HEK293 (cell line): Measurements from ENCODE around the gene RBFOX1.

ENCODE experiments used
- CTCF ChIA-PET: fragments of 350-600 bp; formaldehyde crosslinking; extraction: SDS; loops from one replicate; lab custom pipeline; 2021; ENCODE audit warnings: antibody characterized with exemption; lab: Yijun Ruan, JAX
- POLR2A ChIA-PET: fragments of 300-600 bp; formaldehyde crosslinking; extraction: SDS; loops from one replicate; lab custom pipeline; 2020; ENCODE audit warnings: antibody characterized with exemption, inconsistent platforms; lab: Yijun Ruan, JAX
- H3K27ac ChIP-seq: fragments of 200-500 bp; sonication (Bioruptor generic); 2 replicates; pipeline ENCODE4 v1.5.1; 2014; ENCODE audit warnings: low read depth, low read length, control low read depth, inconsistent platforms; ENCODE audit errors: extremely low read depth
- H3K36me3 ChIP-seq, 2 experiments: fragments of 200-500 bp in 1 of 2; sonication (Bioruptor generic) in 1 of 2; 1 replicate in 1 of 2; 2 replicates in 1 of 2; pipeline ENCODE4 v1.5.1; 2014 to 2017; ENCODE audit warnings: inconsistent platforms in 2 of 2, low read length in 2 of 2; ENCODE audit not compliant: control insufficient read depth in 2 of 2, insufficient read depth in 1 of 2
- H3K4me1 ChIP-seq: fragments of 200-500 bp; sonication (Bioruptor generic); 2 replicates; pipeline ENCODE4 v1.5.1; 2014; ENCODE audit warnings: mild to moderate bottlenecking, low read length, inconsistent platforms; ENCODE audit not compliant: control insufficient read depth, insufficient read depth
- H3K4me3 ChIP-seq: 2 replicates; pipeline ENCODE4 v1.5.1; 2011; ENCODE audit warnings: low read depth, mild to moderate bottlenecking, control low read depth, low read length, moderate library complexity
- H3K9me3 ChIP-seq: fragments of 200-500 bp; sonication (Bioruptor generic); 2 replicates; pipeline ENCODE4 v1.5.1; 2014; ENCODE audit warnings: low read depth, low read length, inconsistent platforms; ENCODE audit not compliant: control insufficient read depth, insufficient read depth
- KLF9 ChIP-seq: fragments of 450-650 bp; formaldehyde crosslinking; IDR thresholded peaks from 2 replicates; pipeline ENCODE4 v1.5.1; 2016; ENCODE audit warnings: missing biosample characterization, missing genetic modification characterization, low read depth
- SETDB1 ChIP-seq: IDR thresholded peaks from one replicate; pipeline ENCODE4 v1.6.1; 2017; ENCODE audit warnings: mild to moderate bottlenecking, low read length, moderate library complexity, mixed read lengths; ENCODE audit not compliant: insufficient read length
- ZBTB6 ChIP-seq: fragments of 450-650 bp; formaldehyde crosslinking; IDR thresholded peaks from 2 replicates; pipeline ENCODE4 v1.5.1; 2017; ENCODE audit warnings: missing biosample characterization, missing genetic modification characterization
- ZEB2 ChIP-seq: fragments of 450-650 bp; formaldehyde crosslinking; IDR thresholded peaks from 2 replicates; pipeline ENCODE4 v1.5.1; 2016; ENCODE audit warnings: missing biosample characterization, missing genetic modification characterization
- ZFP37 ChIP-seq: fragments of 450-650 bp; formaldehyde crosslinking; IDR thresholded peaks from 2 replicates; pipeline ENCODE4 v1.5.1; 2016; ENCODE audit warnings: missing biosample characterization, missing genetic modification characterization
- ZNF2 ChIP-seq: fragments of 450-650 bp; formaldehyde crosslinking; IDR thresholded peaks from 2 replicates; pipeline ENCODE4 v1.5.1; 2016; ENCODE audit warnings: missing biosample characterization, missing genetic modification characterization
- ZNF280C ChIP-seq: fragments of 450-650 bp; formaldehyde crosslinking; IDR thresholded peaks from 2 replicates; pipeline ENCODE4 v1.5.1; 2016; ENCODE audit warnings: missing biosample characterization, missing genetic modification characterization
- ZNF280D ChIP-seq: fragments of 450-650 bp; formaldehyde crosslinking; IDR thresholded peaks from 2 replicates; pipeline ENCODE4 v1.5.1; 2016; ENCODE audit warnings: missing biosample characterization, missing genetic modification characterization
- ZNF341 ChIP-seq: fragments of 450-650 bp; formaldehyde crosslinking; IDR thresholded peaks from 2 replicates; pipeline ENCODE4; 2016; ENCODE audit warnings: low read depth, missing biosample characterization, missing genetic modification characterization
- ZNF350 ChIP-seq: fragments of 450-650 bp; formaldehyde crosslinking; IDR thresholded peaks from 2 replicates; pipeline ENCODE4 v1.5.0; 2017; ENCODE audit warnings: missing biosample characterization, mild to moderate bottlenecking, missing genetic modification characterization
- ZNF433 ChIP-seq: fragments of 450-650 bp; formaldehyde crosslinking; IDR thresholded peaks from 2 replicates; pipeline ENCODE4 v1.5.1; 2016; ENCODE audit warnings: missing biosample characterization, missing genetic modification characterization, low read depth
- ZNF510 ChIP-seq: fragments of 450-650 bp; formaldehyde crosslinking; IDR thresholded peaks from 2 replicates; pipeline ENCODE4 v1.5.1; 2018; ENCODE audit warnings: mild to moderate bottlenecking, missing genetic modification characterization, missing biosample characterization; ENCODE audit not compliant: insufficient replicate concordance
- ZNF571 ChIP-seq: fragments of 450-650 bp; formaldehyde crosslinking; IDR thresholded peaks from 2 replicates; pipeline ENCODE4 v1.5.0; 2017; ENCODE audit warnings: missing biosample characterization, missing genetic modification characterization
- TF ChIP-seq, protein P1 (sequence below): fragments of 450-650 bp; formaldehyde crosslinking; IDR thresholded peaks from 2 replicates; pipeline ENCODE4 v1.5.1; 2016; ENCODE audit warnings: missing biosample characterization, missing genetic modification characterization
- TF ChIP-seq, protein P2 (sequence below): fragments of 450-650 bp; formaldehyde crosslinking; IDR thresholded peaks from 2 replicates; pipeline ENCODE4 v1.5.1; 2017; ENCODE audit warnings: missing biosample characterization, mild to moderate bottlenecking, missing genetic modification characterization, moderate library complexity

The RBFOX1 gene

GRCh38 chr16:7579454-7579853 is 246.8 kb downstream of the RBFOX1 start:
- Histone ChIP-seq H3K9me3 (no peaks in the 10 kb centered on the region), H3K4me3 (no peak overlapping the region), H3K27ac (no peak overlapping the region), H3K4me1 (no peaks in the 10 kb centered on the region), H3K36me3 (no peaks in the 10 kb centered on the region)
- TF ChIP-seq ZNF341 (tag by site-specific recombination) (no peak), ZNF350 (tag by site-specific recombination) (no peak), ZNF571 (tag by site-specific recombination) (no peak), SETDB1 (no peak), KLF9 (tag by site-specific recombination) (no peak), ZNF433 (tag by site-specific recombination) (no peak), ZNF510 (tag by site-specific recombination) (no peak), ZNF280D (tag by site-specific recombination) (no peak), ZBTB6 (tag by site-specific recombination) (no peak), ZNF2 (no peak), ZNF280C (tag by site-specific recombination) (no peak), ZFP37 (tag by site-specific recombination) (no peak), ZEB2 (tag by site-specific recombination) (no peak)
- TF ChIP-seq, protein P1, sequence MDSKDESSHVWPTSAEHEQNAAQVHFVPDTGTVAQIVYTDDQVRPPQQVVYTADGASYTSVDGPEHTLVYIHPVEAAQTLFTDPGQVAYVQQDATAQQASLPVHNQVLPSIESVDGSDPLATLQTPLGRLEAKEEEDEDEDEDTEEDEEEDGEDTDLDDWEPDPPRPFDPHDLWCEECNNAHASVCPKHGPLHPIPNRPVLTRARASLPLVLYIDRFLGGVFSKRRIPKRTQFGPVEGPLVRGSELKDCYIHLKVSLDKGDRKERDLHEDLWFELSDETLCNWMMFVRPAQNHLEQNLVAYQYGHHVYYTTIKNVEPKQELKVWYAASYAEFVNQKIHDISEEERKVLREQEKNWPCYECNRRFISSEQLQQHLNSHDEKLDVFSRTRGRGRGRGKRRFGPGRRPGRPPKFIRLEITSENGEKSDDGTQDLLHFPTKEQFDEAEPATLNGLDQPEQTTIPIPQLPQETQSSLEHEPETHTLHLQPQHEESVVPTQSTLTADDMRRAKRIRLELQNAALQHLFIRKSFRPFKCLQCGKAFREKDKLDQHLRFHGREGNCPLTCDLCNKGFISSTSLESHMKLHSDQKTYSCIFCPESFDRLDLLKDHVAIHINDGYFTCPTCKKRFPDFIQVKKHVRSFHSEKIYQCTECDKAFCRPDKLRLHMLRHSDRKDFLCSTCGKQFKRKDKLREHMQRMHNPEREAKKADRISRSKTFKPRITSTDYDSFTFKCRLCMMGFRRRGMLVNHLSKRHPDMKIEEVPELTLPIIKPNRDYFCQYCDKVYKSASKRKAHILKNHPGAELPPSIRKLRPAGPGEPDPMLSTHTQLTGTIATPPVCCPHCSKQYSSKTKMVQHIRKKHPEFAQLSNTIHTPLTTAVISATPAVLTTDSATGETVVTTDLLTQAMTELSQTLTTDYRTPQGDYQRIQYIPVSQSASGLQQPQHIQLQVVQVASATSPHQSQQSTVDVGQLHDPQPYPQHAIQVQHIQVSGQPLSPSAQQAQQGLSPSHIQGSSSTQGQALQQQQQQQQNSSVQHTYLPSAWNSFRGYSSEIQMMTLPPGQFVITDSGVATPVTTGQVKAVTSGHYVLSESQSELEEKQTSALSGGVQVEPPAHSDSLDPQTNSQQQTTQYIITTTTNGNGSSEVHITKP, result no peak
- TF ChIP-seq, protein P2, sequence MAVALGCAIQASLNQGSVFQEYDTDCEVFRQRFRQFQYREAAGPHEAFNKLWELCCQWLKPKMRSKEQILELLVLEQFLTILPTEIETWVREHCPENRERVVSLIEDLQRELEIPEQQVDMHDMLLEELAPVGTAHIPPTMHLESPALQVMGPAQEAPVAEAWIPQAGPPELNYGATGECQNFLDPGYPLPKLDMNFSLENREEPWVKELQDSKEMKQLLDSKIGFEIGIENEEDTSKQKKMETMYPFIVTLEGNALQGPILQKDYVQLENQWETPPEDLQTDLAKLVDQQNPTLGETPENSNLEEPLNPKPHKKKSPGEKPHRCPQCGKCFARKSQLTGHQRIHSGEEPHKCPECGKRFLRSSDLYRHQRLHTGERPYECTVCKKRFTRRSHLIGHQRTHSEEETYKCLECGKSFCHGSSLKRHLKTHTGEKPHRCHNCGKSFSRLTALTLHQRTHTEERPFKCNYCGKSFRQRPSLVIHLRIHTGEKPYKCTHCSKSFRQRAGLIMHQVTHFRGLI, result no peak
- ChIA-PET CTCF (no interaction called here), POLR2A (no interaction called here)
